ENCODE measurements around the gene ACADSB.
A peak's percentile ranks its signal among the peaks of the same experiment; 100 is the strongest.

The ACADSB gene

GRCh38 chr10:123008355-123009104 lies at the start of gene ACADSB, which contains the start of gene IKZF5:
Gene ACADSB, plus strand, starts transcription at chr10:123009006. Its CDS starts 24 bp downstream, at chr10:123009030.
Gene IKZF5, minus strand, starts transcription at chr10:123008795. Its CDS starts 10,170 bp downstream, at chr10:122998625.
- peak; percentile 98 for DNase-seq (ENCODE audit: low spot score)

- no peak for DNase-seq (ENCODE audit: low spot score)
Observed at GRCh38 chr10:122962405-122962804, 46.4 kb upstream of the ACADSB start.

GRCh38 chr10:122966879-122967278 lies 41.9 kb upstream of the ACADSB start:
- no peak for DNase-seq (ENCODE audit: low spot score)

DNA sequence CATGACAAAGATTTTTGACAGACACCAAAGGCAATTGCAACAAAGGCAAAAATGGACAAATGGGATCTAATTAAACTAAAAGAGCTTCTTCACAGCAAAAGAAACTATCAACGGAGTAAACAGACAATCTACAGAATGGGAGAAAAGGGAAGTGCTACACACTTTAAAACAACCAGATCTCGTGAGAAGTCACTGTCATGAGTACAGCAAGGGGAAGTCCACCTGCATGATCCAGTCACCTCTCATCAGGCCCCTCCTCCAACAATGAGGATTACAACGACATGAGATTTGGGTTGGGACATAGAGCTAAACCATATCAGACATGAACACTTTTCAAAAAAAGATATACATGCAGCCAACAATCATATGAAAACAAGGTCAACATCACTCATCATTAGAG lies 40.1 kb upstream of the ACADSB start:
- no peak for DNase-seq (ENCODE audit: low spot score)

- no peak for DNase-seq (ENCODE audit: low spot score)
Observed at GRCh38 chr10:122974023-122974422, 34.8 kb upstream of the ACADSB start.

DNA sequence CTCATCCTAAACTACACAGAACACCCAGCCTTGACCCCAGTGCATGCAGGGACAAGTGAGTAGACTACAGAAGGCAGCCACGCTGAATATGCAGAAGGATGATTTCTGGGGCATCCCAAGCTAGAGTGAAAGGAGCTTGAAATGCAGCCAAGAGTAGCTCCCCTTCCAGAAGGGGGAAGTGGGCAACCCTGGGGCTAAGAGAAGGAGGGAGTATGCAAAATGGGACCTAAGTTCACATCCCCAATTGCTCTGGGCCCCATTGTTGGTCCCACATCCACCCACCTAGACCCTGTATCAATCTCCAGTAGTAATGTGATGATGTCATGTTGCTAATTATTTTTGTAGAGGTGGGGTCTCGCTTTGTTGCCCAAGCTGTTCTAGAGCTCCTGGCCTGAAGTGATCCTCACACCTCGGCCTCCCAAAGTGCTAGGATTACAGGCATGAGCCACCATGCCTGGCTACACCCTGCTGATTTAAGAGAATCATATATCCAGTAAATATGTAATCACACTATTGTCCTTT lies 34.2 kb upstream of the ACADSB start:
- no peak for DNase-seq (ENCODE audit: low spot score)

- peak; percentile 91 for DNase-seq (ENCODE audit: low spot score)
Observed at GRCh38 chr10:122980209-122981065, 28.4 kb upstream of the ACADSB start, which contains the start of gene PSTK. Gene PSTK, plus strand, starts transcription at chr10:122980401. Its CDS starts 79 bp downstream, at chr10:122980480.

GRCh38 chr10:122981066-122981464 lies 27.7 kb upstream of the ACADSB start:
- DNase-seq (ENCODE audit: low spot score): no peak

DNA sequence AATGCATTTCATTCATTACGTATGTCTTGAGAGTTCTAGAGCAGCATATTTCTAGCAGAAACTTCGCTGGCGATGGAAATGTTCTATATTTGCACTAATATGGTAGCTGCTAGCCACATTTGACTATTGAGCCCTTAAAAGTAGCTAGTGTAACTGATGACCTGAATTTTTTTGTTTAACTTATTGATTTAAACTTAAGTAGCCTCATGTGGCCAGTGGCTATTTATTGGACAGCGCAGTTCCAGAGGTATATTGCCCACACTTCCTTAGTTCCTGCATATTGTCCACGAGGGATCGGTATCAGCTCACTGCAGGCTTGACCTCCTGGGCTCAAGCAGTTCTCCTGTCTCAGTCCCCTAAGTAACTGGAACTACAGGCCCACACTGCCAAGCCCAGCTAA lies 24.9 kb upstream of the ACADSB start:
- DNase-seq (ENCODE audit: low spot score): no peak

GRCh38 chr10:122984708-122985107 lies 24.1 kb upstream of the ACADSB start:
- no peak for DNase-seq (ENCODE audit: low spot score)

DNA sequence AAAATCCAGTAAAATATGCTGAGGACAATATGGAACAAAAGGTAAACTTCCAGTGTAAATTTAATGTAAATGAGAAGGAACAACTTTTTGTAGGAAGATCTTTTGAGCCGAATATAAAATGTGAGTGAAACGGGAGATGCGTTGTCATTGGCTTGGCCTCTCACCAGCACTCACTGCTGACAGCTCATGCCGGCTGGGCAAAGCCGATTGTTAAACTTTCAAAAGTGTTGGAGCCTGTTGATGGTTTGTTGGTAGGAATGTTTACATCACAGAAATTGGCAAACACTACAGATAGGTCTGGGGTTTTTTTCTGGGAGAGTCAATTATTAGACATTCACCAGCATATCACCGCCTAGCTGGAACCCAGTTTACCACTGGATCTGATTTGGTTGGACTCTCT lies 22.5 kb upstream of the ACADSB start:
- DNase-seq (ENCODE audit: low spot score): no peak

GRCh38 chr10:122988501-122988900 lies 20.3 kb upstream of the ACADSB start:
- no peak for DNase-seq (ENCODE audit: low spot score)

GRCh38 chr10:122990278-122990677 lies 18.5 kb upstream of the ACADSB start:
- no peak for DNase-seq (ENCODE audit: low spot score)

GRCh38 chr10:122992031-122992585 lies 16.7 kb upstream of the ACADSB start:
- peak; percentile 36 for DNase-seq (ENCODE audit: low spot score)

GRCh38 chr10:122993797-122994336 lies 14.9 kb upstream of the ACADSB start:
- no peak for DNase-seq (ENCODE audit: low spot score)

DNA sequence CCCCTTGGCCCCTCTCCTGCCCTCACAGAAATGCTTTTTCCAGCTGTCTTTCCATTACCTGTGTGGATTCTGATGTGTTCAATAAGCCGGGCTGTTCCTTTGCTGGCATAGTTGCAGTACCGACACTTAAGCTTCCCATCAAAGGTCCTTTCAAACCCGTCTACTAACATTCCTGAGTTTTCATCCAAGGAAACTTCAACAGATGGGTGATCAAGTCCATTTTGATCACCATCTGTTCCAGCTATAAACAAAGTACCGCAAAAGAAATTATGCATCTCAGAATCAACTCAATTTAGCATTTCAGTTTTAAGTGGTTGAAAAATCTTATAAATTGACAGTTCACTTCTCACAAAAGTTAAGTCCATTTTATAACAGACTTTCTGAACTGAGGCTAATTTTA lies 12.9 kb upstream of the ACADSB start:
- no peak for DNase-seq (ENCODE audit: low spot score)

- DNase-seq (ENCODE audit: low spot score): no peak
Observed at GRCh38 chr10:122997864-122998263, 10.9 kb upstream of the ACADSB start.

DNA sequence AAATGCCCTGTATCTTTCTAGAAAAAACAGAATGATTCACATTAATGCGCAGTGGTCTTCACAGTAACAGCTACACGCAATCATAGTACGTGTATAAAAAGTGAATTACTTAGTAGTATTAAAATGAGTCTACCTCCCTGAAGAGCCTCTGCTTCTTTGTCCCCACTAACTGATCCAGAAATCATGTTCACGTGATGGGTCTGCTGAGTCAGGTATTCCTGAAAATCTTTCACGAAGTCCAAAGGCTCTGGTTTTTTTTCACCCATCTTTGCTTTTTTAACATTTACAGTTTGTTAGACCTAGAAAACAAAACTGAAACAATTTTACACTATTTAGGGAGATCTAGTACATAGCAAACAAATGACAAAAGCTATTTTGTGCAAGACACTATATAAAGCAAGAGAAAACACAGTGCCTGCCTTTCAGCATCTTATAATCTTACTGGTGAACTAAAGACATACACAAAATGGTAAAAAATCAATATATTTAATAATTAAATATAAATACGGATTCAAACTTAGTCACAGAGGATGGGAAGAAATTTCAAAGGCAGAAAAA lies 10.4 kb upstream of the ACADSB start:
- no peak for DNase-seq (ENCODE audit: low spot score)

GRCh38 chr10:122998934-122999333 lies 9.9 kb upstream of the ACADSB start:
- no peak for DNase-seq (ENCODE audit: low spot score)

GRCh38 chr10:122999347-122999746 lies 9.5 kb upstream of the ACADSB start:
- DNase-seq (ENCODE audit: low spot score): no peak

GRCh38 chr10:123000155-123000554 lies 8.7 kb upstream of the ACADSB start:
- no peak for DNase-seq (ENCODE audit: low spot score)

- DNase-seq (ENCODE audit: low spot score): no peak
Observed at GRCh38 chr10:123001370-123001769, 7.4 kb upstream of the ACADSB start.
